ENCODE data around the gene PTGER1. TPM values are rescaled to one million over a fixed set of nuclear protein-coding genes. Genes with fewer than 3 reads are reported as not detected.
A peak's percentile ranks its signal among the peaks of the same experiment; 100 is the strongest.

PTGER1 gene
- total RNA-seq, 1 experiment from 2014 or later, result 0.63 TPM

- H3K23me2 ChIP-seq (ENCODE audit: insufficient read length, low read depth, low read length, poor library complexity, severe bottlenecking), result peaks cover 4% of the 10 kb centered on the region
- no peak overlapping the region for H2BK120ac ChIP-seq (ENCODE audit: low read depth, low read length, poor library complexity, severe bottlenecking)
- H2BK20ac ChIP-seq (ENCODE audit: low read depth, low read length, poor library complexity, severe bottlenecking), result no peak overlapping the region
- no CpG with 5 or more reads among the region's 6 CpGs for WGBS (ENCODE audit: extremely low coverage, insufficient read length, low lambda C conversion rate)
- no peaks in the 10 kb centered on the region for H3K9me3 ChIP-seq (ENCODE audit: control insufficient read depth, low read depth, low read length)
- no peak overlapping the region for H3K27ac ChIP-seq (ENCODE audit: insufficient read length, low read depth, low read length)
- no peak overlapping the region for H3K4ac ChIP-seq (ENCODE audit: low read depth, low read length)
- H4K91ac ChIP-seq (ENCODE audit: insufficient read length, low read depth, low read length), result no peak overlapping the region
- Mint-ChIP-seq H3K27ac (peak overlapping the region in 2 of 3 experiments; percentile 42 to 55; a peak in 1 of 7 replicates), H3K36me3 (ENCODE audit: insufficient read depth in 1 of 3, low read depth in 3 of 3) (peaks cover 9 to 15% (median 13%) of the 10 kb centered on the region in 3 experiments; a peak in 6 of 7 replicates), H3K27me3 (ENCODE audit: low read depth) (no peaks in the 10 kb centered on the region; the same call in none of the 2 replicates), H3K4me1 (peaks cover 22% of the 10 kb centered on the region in 2 experiments), H3K9me3 (no peaks in the 10 kb centered on the region), H3K4me3 (peak overlapping the region in 1 of 2 experiments; percentile 94; a peak in 1 of 5 replicates)
- H2BK5ac ChIP-seq (ENCODE audit: insufficient read length, low read length), result no peak overlapping the region
- H4K8ac ChIP-seq (replicated peaks; ENCODE audit: insufficient read length, low read depth, low read length), result no peak overlapping the region
- no peak overlapping the region; the same call in 1 of the 2 replicates for H3K14ac ChIP-seq (ENCODE audit: insufficient read depth, low read length)
- no peak overlapping the region for H2AK5ac ChIP-seq (ENCODE audit: insufficient read length, low read length)
- TF ChIP-seq, protein P1, sequence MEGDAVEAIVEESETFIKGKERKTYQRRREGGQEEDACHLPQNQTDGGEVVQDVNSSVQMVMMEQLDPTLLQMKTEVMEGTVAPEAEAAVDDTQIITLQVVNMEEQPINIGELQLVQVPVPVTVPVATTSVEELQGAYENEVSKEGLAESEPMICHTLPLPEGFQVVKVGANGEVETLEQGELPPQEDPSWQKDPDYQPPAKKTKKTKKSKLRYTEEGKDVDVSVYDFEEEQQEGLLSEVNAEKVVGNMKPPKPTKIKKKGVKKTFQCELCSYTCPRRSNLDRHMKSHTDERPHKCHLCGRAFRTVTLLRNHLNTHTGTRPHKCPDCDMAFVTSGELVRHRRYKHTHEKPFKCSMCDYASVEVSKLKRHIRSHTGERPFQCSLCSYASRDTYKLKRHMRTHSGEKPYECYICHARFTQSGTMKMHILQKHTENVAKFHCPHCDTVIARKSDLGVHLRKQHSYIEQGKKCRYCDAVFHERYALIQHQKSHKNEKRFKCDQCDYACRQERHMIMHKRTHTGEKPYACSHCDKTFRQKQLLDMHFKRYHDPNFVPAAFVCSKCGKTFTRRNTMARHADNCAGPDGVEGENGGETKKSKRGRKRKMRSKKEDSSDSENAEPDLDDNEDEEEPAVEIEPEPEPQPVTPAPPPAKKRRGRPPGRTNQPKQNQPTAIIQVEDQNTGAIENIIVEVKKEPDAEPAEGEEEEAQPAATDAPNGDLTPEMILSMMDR (conservative IDR thresholded peaks at IDR 0.05), result no peak
- DNase-seq, result no peak
- no peak overlapping the region for H2BK15ac ChIP-seq (ENCODE audit: low read depth, low read length)
- no peak overlapping the region for H2BK12ac ChIP-seq (ENCODE audit: insufficient read length, low read depth, low read length)
- H2AFZ ChIP-seq (ENCODE audit: low read length), result no peak overlapping the region
- no peaks in the 10 kb centered on the region for H3K27me3 ChIP-seq (ENCODE audit: insufficient read depth, low read length)
- H3K79me2 ChIP-seq (ENCODE audit: insufficient read depth, low read length), result peaks cover 2% of the 10 kb centered on the region; the same call in 1 of the 2 replicates
- H3K23ac ChIP-seq (ENCODE audit: insufficient read length, low read depth, low read length), result no peak overlapping the region
- H3K9ac ChIP-seq (ENCODE audit: extremely low read depth, insufficient read length, low read length), result no peak overlapping the region
- no peak overlapping the region for H3K18ac ChIP-seq (ENCODE audit: insufficient read length, low read depth, low read length)
- peaks cover 3% of the 10 kb centered on the region for H3K79me1 ChIP-seq (ENCODE audit: insufficient read depth, low read depth, low read length, poor library complexity, severe bottlenecking)
- H3K56ac ChIP-seq (ENCODE audit: insufficient read length, low read depth, low read length), result no peak overlapping the region
- no peak overlapping the region for H4K5ac ChIP-seq (ENCODE audit: insufficient read length, low read depth, low read length)
- peaks cover 4% of the 10 kb centered on the region; the same call in 1 of the 2 replicates for H3K4me1 ChIP-seq (ENCODE audit: insufficient read depth, low read length)
- H3K4me2 ChIP-seq (ENCODE audit: insufficient read depth, insufficient read length, low read length), result no peak overlapping the region
- H4K20me1 ChIP-seq (ENCODE audit: control insufficient read depth, insufficient read depth, insufficient read length), result no peaks in the 10 kb centered on the region
- no peak overlapping the region for H3T11ph ChIP-seq (ENCODE audit: low read length)
These were observed 22.2 kb upstream of the PTGER1 start for GRCh38 chr19:14497228-14497921.
